Psoas muscle (tissue), 8 donors: Measurements from ENCODE around the gene NOS2. TPM values are rescaled to one million over a fixed set of nuclear protein-coding genes. Genes with fewer than 3 reads are reported as not detected.

Experiments
- ATAC-seq, 4 donors: fragments of 200-7000 bp; cut with Tn5 transposase; one replicate each; pipeline ENCODE4 v1.9.1; 2020; ENCODE audit warnings: moderate library complexity in 3 of 4, mild to moderate bottlenecking in 2 of 4
- DNase-seq, 2 donors: peaks; one replicate each; pipeline ENCODE4 v3.0.0-alpha.2; 2020
- H3K27ac ChIP-seq: fragments of 200-600 bp; one replicate; pipeline ENCODE4 v1.8.0; 2022
- H3K27me3 ChIP-seq, 3 donors: fragments of 200-600 bp in 1 of 3; one replicate each; pipeline versions ENCODE4 v1.6.1 to v1.8.0; 2013 to 2022; ENCODE audit warnings: low read length in 2 of 3, mild to moderate bottlenecking in 2 of 3, moderate library complexity in 1 of 3; ENCODE audit not compliant: insufficient read depth in 3 of 3
- H3K36me3 ChIP-seq, 2 donors: fragments of 200-600 bp in 1 of 2; one replicate each; pipeline versions ENCODE4 v1.6.1 to v1.8.0; 2013 to 2022; ENCODE audit warnings: low read depth in 1 of 2, mild to moderate bottlenecking in 1 of 2, moderate library complexity in 1 of 2; ENCODE audit not compliant: insufficient read depth in 1 of 2
- H3K4me1 ChIP-seq: fragments of 200-600 bp; one replicate; pipeline ENCODE4 v1.8.0; 2022
- H3K4me3 ChIP-seq: fragments of 200-600 bp; one replicate; pipeline ENCODE4 v1.8.0; 2022; ENCODE audit warnings: mild to moderate bottlenecking
- H3K9me3 ChIP-seq: fragments of 200-600 bp; one replicate; pipeline ENCODE4 v1.8.0; 2022
- CTCF ChIP-seq: fragments of 200-600 bp; IDR thresholded peaks from one replicate; pipeline ENCODE4 v1.8.0; 2022; ENCODE audit warnings: antibody characterized with exemption
- WGBS, 3 donors: extraction: QIAGEN DNeasy Blood & Tissue Kit; methylation state at CpG; one replicate each; pipeline versions ENCODE4 v1.1.6 to v1.1.7; 2013; 5-methylcytosine and 5-hydroxymethylcytosine counted together
- intact Hi-C, 2 donors: fragments of 100-400 bp; cut with DNase I; formaldehyde crosslinking; loops; one replicate each; pipeline versions ENCODE4 v1.11.0 to v1.14.2; 2022
- polyA plus RNA-seq, 3 donors: library from polyadenylated mRNA; stranded (reverse); fragments of 200-250 nt; gene quantifications; one replicate each; pipeline ENCODE4 v1.2.3, GENCODE V29; 2013
- total RNA-seq, 4 donors: library from RNA; stranded (reverse); fragmentation: NEBNext Ultra II Directional in 2 of 4; extraction: Animal tissue kit (Norgen Biotek cat#: 25700) in 2 of 4; gene quantifications; one replicate each; pipeline versions ENCODE4 v1.2.1 to v1.2.4, GENCODE V29; 2021 to 2023
- donor health status: healthy with polysubstance abuse.
- donor health status: DM: no; HTN: no; CAD: no; lungs with moderate emphysema.
- donor health status: Bipolar disorder and iron deficiency.
- donor health status: healthy.
- donor health status: DM: yes; HTN: yes; CAD: no.
- donor health status: DM: no; HTN: no; CAD: no.
- donor health status: DM: no; HTN: no; CAD: no.
- donor health status: DM: yes; HTN: yes; CAD: no.

The NOS2 gene
- total and polyA plus RNA-seq, 7 donors = 0.06 to 0.79 (median 0.14) TPM

- intact Hi-C loops = no loop called here
- ATAC-seq = no peak
- Histone ChIP-seq H3K4me1 (no peaks in the 10 kb centered on the region), H3K36me3 (no peaks in the 10 kb centered on the region), H3K27me3 (peaks cover 0 to 4% (median 0%) of the 10 kb centered on the region in 3 donors), H3K9me3 (no peaks in the 10 kb centered on the region), H3K4me3 (no peak overlapping the region), H3K27ac (no peak overlapping the region)
- no peak for TF ChIP-seq CTCF
- DNase-seq = no peak
- 52 to 63% (median 62%) methylated on average over 3 of the region's 3 CpGs for WGBS, 3 donors
These were observed 78.5 kb downstream of the NOS2 start for GRCh38 chr17:27721797-27722196.

Other genes with a start within 250 kb of the NOS2 start
- 10 to 100 TPM in 3 of 4 donors, 1 to 10 TPM in 1; 9.6 to 11.7 (median 11.1) TPM for gene LGALS9, start 169.3 kb downstream of the NOS2 start, total RNA-seq
- gene LGALS9, start 169.3 kb downstream of the NOS2 start, polyA plus RNA-seq = 10 to 100 TPM in 1 of 3 donors, 1 to 10 TPM in 2; 4.3 to 10.3 (median 7.9) TPM
- gene LYRM9, start 92.8 kb upstream of the NOS2 start, total RNA-seq = 1 to 10 TPM; 4.5 to 8.1 (median 6.5) TPM
- gene LYRM9, start 92.8 kb upstream of the NOS2 start, polyA plus RNA-seq = 10 to 100 TPM in 1 of 3 donors, 1 to 10 TPM in 2; 4.7 to 11.3 (median 5.8) TPM
- gene NLK, start 242.1 kb upstream of the NOS2 start, total RNA-seq = 10 to 100 TPM in 2 of 4 donors, 1 to 10 TPM in 2; 8.1 to 13.0 (median 9.9) TPM
- gene NLK, start 242.1 kb upstream of the NOS2 start, polyA plus RNA-seq = 1 to 10 TPM; 4.0 to 6.4 (median 4.5) TPM